Mucosa of descending colon (tissue), 3 donors: ENCODE results near the gene SYTL1. TPM values are rescaled to one million over a fixed set of nuclear protein-coding genes. Genes with fewer than 3 reads are reported as not detected.

ENCODE experiments used
- ATAC-seq: fragments of 200-7000 bp; cut with Tn5 transposase; one replicate; pipeline ENCODE4 v1.9.1; 2020; ENCODE audit warnings: mild to moderate bottlenecking, moderate library complexity
- DNase-seq, 3 donors: peaks; one replicate each; pipeline ENCODE4 v3.0.0-alpha.2; 2020
- H3K36me3 ChIP-seq: fragments of 200-600 bp; one replicate; pipeline ENCODE4 v1.8.0; 2021; ENCODE audit warnings: low read depth, mild to moderate bottlenecking
- H3K4me1 ChIP-seq: fragments of 200-600 bp; one replicate; pipeline ENCODE4 v1.8.0; 2021; ENCODE audit warnings: low read depth, mild to moderate bottlenecking
- H3K4me3 ChIP-seq: fragments of 200-600 bp; one replicate; pipeline ENCODE4 v1.8.0; 2021; ENCODE audit warnings: mild to moderate bottlenecking
- H3K9me3 ChIP-seq: fragments of 200-600 bp; one replicate; pipeline ENCODE4 v1.8.0; 2021; ENCODE audit warnings: mild to moderate bottlenecking
- CTCF ChIP-seq: fragments of 200-600 bp; IDR thresholded peaks from one replicate; pipeline ENCODE4 v1.8.0; 2022; ENCODE audit warnings: antibody characterized with exemption, mild to moderate bottlenecking
- intact Hi-C, 2 donors: fragments of 100-400 bp; cut with DNase I in 1 of 2; cut with micrococcal nuclease in 1 of 2; formaldehyde crosslinking; loops; one replicate each; pipeline versions ENCODE4 v1.11.0 to v1.11.1; 2022; cut with DNase I, micrococcal nuclease
- total RNA-seq, 3 donors: library from RNA; stranded (reverse); fragmentation: NEBNext Ultra II Directional in 2 of 3; extraction: Animal tissue kit (Norgen Biotek cat#: 25700) in 2 of 3; gene quantifications; one replicate each; pipeline versions ENCODE4 v1.2.1 to v1.2.4, GENCODE V29; 2021 to 2023
- donor health status: DM: no; HTN: no; CAD: no; lungs with moderate emphysema.
- donor health status: DM: no; HTN: no; CAD: no.
- donor health status: DM: no; HTN: yes; CAD: no.

Gene SYTL1
- total RNA-seq, 3 donors from 2014 or later: 4.2 to 9.7 (median 8.7) TPM

- no peaks in the 10 kb centered on the region for H3K9me3 ChIP-seq
- no peak for TF ChIP-seq CTCF
- no peaks in the 10 kb centered on the region for H3K36me3 ChIP-seq
- peak; percentile 95 for ATAC-seq
- H3K4me3 ChIP-seq: no peak within 1 kb of the TSS
- DNase-seq: peak; percentile 91 to 94 (median 93)
- intact Hi-C loops: loop anchor here (5.0 kb wide), 2 partner anchors 35 to 90 kb away; no protein-coding TSS in a partner anchor
- peaks cover 15% of the 10 kb centered on the region for H3K4me1 ChIP-seq
These were observed 50.4 kb downstream of the SYTL1 start, which contains the start of gene GPR3 for GRCh38 chr1:27392096-27392777. GPR3 (plus strand) TSS chr1:27392622; CDS start chr1:27393799, 1,177 bp downstream.

GRCh38 chr1:27392778-27393635 is 51.2 kb downstream of the SYTL1 start:
- ATAC-seq (peak; percentile 1), DNase-seq (no peak)
- Histone ChIP-seq H3K4me3 (no peak overlapping the region), H3K4me1 (peaks cover 17% of the 10 kb centered on the region), H3K9me3 (no peaks in the 10 kb centered on the region), H3K36me3 (no peaks in the 10 kb centered on the region)
- intact Hi-C loops: loop anchor here (5.0 kb wide), 2 partner anchors 36 to 91 kb away; no protein-coding TSS in a partner anchor
- no peak for TF ChIP-seq CTCF

- no peak overlapping the region for H3K4me3 ChIP-seq
- no peak for DNase-seq
- no peaks in the 10 kb centered on the region for H3K9me3 ChIP-seq
- no peak for TF ChIP-seq CTCF
- peaks cover 24% of the 10 kb centered on the region for H3K4me1 ChIP-seq
- no peaks in the 10 kb centered on the region for H3K36me3 ChIP-seq
- intact Hi-C loops: loop anchor here (5.0 kb wide), 2 partner anchors 36 to 91 kb away; no protein-coding TSS in a partner anchor
- no peak for ATAC-seq
These were observed 51.9 kb downstream of the SYTL1 start for GRCh38 chr1:27393641-27394281.

- no peak for TF ChIP-seq CTCF
- intact Hi-C loops: loop anchor here (5.0 kb wide), 2 partner anchors 37 to 92 kb away; no protein-coding TSS in a partner anchor
- ATAC-seq (no peak), DNase-seq (no peak)
- H3K4me3 ChIP-seq: no peak overlapping the region
- H3K4me1 ChIP-seq: peaks cover 27% of the 10 kb centered on the region
- H3K9me3 ChIP-seq: no peaks in the 10 kb centered on the region
- H3K36me3 ChIP-seq: no peaks in the 10 kb centered on the region
These were observed 52.4 kb downstream of the SYTL1 start for GRCh38 chr1:27394282-27394658.

GRCh38 chr1:27394925-27395324 is 53.1 kb downstream of the SYTL1 start:
- Histone ChIP-seq H3K4me1 (peaks cover 27% of the 10 kb centered on the region), H3K9me3 (no peaks in the 10 kb centered on the region), H3K4me3 (no peak overlapping the region), H3K36me3 (no peaks in the 10 kb centered on the region)
- intact Hi-C loops: loop anchor here (5.0 kb wide), 2 partner anchors 38 to 93 kb away; no protein-coding TSS in a partner anchor
- TF ChIP-seq CTCF: no peak
- ATAC-seq (no peak), DNase-seq (no peak)
